ENCODE results near the gene RETREG1.
"Not testable (repeated sequence)": the region's sequence is repeated elsewhere in the genome, so short reads cannot be mapped to it uniquely, and the experiment has no call there.

Gene RETREG1

DNA sequence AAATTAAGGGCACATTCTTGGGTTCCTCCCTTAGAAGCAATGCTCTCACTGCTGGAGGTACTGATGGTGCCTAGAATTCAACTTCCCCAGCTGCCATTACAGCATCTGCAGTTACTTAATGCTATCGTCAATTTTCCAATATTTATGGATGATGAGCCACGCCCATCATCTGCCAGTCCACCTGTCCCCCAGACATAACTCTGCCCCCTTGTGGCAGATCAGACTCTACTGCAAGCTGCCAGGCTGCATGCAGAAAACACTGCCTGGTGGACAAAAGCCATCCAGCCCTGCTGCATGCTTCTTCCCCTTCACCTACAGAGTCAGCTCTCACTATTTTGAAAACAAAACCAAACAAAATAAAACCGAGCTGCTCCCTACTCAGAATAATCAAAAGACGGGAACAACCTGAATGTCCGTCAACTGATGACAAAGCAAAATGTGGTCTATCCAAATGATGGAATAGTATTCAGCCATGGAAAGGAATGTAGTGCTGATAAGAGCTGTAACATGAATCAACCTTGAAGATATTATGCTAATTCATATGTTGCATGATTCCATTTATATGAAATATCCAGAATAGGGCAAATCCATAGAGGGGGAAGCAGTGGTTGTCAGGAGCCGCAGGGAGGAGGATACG is 66.4 kb downstream of the RETREG1 start:
- DNase-seq = peak; percentile 61 to 68 (median 68)

DNA sequence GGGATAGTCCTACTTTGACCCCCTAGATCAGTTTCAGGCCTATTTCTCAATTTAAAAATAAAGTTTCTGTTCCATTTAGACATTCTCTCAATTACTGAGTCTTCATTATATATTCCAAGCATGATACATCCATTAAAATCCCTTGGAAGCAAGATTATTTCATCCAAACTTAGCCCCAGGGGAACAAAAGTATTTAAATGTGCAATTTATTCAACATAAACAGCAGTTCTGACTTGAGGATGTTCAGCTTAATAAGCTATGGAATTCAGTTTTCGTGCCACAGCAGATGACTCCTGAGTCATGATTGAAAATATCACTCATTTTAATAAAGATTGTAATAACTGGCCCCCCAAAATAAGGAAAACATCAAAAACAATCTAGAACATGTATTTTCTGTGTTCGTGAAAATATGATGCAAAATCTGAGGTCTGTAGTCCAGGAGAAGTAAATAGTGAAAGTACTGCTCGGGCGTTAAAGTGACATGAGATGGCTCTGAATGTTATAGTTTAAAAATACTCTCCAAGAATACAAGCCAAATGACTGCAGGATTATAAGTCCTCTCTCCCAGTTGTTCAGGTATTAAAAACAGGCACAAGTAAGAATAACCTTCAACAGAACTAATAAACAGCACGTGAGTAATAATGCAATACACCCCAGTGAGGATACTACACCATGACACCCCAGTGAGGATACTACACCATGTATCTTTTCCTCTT is 67.1 kb downstream of the RETREG1 start:
- no peak for DNase-seq

DNA sequence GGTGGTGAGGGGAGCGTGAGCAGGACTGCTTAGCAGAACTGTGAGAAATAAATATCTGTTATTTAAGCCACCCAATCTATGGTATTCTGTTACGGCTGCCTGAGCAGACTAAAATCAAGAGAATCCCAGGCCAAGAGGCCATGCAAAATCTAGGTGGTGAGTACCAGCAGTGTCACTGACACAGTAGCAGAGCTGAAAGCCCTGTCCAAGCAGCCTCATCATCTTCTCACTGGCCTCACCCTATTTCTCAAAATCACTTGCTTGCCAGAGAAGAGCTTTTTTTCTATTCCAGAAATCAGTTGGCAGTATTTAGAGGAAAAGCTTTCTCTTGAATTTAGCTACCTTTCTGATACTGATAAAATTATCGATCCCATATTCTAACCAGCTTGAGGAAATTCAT is 68.0 kb downstream of the RETREG1 start:
- no peak for DNase-seq

DNA sequence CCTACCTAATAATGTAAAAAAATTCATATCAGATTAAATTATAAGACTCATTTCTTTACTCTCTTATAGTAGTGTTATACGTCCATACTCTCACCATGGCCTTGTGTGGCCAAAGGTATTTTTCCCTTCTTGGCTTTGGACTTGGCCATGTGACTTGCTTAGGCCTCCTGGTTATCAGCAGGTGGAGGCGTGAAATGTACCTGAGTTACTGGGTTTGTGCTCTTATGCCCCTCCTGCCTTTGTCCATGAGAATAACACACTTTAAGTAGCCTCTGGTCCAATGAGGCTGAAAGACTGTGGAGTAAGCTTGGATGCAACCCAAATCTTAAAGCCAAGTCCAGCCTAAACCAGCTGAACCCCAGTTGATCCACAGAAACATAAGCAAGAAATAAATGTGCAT is 68.7 kb downstream of the RETREG1 start:
- no peak for DNase-seq

DNA sequence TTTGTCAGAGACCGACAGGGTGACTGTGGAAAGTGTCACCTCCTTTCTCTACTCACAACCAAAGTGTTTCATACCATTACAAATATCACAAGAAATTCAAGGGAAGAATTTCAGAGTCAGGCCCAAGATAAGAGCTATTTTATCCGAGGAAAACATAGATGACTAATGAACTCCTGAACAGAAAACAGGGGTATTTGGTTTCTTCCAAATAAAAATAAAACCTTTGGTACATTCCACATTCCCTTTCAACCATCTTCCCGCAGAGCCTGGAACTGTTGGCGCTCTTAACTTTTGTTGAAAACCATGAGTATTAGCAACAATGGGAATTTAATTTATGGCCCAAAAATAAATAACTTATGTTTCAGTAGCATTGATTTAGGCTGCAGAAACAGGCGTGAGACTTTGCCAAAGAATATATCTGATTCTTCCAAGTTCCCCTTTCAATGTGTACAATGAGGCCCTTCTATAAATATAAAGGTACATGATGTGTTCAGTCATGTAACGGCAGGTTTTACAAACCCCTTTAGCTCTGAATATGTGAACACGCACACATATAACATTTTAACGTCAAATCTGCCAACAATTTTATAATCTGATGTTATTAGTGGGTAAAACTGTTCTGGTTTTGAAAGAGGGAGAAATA is 69.5 kb downstream of the RETREG1 start:
- no peak for DNase-seq

DNA sequence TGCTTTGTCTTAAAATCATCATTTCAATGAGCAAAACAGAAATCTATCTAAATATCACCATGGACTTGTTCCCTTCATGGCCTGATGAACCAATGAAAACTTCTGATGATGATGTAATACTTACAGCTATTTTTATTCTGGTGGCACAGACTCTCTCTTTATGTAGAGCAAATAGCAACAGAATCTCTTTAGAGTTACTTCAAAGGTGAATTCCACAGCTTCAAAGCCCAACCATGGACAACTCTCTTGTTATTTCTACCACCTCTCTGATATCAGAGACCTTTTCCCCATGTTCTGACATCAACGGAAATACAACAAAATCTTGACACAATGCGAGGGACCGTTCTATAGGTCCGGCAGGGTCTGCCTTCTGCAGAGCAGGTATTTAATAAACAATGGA is 70.1 kb downstream of the RETREG1 start:
- DNase-seq = no peak

DNA sequence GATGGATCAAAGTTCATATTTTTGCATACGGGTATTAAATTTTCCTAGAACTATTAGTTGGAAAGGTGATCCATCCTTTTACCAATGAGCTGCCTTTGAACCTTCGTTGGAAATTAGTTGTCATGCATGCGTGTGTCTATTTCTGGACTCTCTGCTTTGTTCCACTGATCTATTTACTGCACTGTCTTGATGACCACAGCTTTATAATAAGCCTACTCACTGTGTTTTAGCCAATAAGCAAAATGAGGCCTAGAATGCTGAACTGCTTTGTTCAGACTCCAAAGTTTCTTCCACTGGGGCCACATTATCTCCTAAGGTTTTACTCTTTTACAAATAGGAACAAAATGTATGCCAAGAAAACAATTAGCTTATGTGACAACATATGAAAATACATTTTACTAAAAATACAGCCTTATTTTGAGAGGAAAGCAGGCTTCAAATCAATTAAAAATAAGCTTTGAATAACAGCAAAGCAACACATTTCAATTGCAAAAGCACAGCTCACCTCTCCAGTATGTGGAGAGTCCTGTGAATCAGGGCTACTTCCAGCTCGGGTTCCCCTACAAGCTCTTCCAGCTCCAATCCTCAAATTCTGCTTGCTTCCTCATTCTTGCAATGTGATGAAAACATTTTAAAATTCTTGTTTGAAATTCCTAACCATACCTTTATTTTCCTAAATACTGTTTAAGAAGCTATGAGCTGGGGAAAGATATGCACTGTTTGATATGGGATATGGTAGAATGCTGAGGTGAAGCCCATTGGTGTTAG is 72.0 kb downstream of the RETREG1 start:
- no peak for DNase-seq

DNA sequence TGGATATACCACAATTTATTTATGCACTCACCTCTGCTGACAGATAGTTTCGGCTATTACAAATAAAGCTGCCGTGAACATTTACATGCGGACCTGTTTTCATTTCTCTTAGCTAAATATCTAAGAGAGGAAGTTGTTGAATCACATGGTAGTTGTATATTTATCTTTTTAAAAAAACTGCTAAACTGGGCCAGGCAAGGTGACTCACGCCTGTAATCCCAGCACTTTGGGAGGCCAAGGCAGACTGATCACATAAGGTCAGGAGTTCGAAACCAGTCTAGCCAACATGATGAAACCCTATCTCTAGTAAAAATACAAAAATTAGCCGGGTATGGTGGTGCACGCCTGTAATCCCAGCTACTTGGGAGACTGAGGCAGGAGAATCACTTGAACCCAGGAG is 73.6 kb downstream of the RETREG1 start:
- DNase-seq = not testable (repeated sequence)

DNA sequence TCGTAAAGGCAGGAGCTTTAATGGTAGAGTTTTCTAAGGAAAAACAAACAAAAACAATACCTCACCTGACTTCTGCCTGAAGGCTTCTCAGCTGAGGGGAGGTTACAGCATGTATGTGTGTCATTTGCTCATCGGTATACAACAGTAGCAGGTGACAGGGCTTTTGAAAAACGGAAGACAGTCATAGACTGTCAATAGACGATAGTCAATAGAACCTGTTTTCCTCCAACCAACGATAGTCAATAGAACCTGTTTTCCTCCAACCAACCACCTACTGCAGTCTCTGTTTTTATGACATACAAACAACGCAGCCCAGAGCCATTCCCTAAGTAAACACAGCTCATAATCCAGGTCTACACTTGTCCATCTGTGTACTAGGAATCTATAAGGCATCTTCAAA is 74.6 kb downstream of the RETREG1 start:
- DNase-seq = no peak

DNA sequence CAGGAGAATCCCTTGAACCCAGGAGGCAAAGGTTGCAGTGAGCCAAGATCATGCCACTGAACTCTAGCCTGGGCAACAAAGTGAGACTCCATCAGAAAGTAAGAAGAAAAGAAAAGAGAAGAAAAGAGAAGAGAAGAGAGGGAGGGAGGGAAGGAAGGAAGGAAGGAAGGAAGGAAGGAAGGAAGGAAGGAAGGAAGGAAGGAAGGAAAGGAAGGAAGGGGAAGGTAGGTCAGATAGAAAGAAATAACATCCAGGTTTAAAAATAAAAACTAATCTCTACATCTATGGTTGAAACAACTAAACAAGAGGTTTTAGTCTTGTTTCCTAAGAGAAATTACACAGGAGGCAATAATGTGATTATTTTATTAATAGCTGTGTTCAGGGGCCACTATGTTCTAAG is 75.2 kb downstream of the RETREG1 start:
- not testable (repeated sequence) for DNase-seq

DNA sequence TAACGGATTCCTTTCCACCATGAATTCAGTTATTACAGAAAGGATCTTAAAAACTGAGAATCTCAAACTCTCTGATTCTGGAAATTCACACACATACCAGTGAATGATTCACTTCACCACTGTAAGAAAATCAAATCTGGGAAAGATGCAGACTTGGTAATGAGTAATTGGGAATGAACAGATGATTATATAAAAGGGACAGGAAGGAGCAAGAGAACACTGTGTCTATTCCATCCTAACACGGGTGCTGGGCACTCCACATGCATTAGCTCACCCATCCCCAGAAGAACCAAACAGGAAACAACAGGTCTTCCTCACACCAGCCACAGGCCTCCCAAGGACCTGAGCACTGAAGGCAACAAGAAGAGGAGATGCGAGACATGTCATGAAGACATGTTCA is 76.4 kb downstream of the RETREG1 start:
- DNase-seq = peak in 1 of 3 donors; percentile 23

DNA sequence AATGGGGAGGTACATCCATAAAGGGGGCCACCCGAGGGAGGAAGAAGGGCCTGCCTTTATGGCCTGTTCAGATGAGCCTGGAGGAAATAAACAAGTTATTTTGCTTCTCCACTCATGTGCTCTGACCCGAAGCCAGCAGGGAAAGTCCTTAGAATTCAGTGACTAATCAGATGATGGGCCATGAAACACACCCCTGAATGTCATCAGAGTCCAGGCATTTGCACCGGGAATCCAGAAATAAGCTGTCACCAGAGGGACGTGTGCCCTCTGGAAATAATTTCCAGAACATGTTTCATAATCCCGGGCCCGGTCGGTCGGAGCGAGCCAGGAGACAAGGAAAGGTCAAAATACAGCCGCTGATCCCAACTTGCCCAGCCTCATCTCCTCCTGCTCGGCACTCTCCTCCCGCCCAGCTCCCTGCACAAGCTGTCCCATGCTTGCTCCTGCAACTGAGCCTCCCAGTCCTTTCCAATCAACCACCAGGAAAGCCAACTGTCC is 77.6 kb downstream of the RETREG1 start:
- peak; percentile 21 to 42 (median 32) for DNase-seq

DNA sequence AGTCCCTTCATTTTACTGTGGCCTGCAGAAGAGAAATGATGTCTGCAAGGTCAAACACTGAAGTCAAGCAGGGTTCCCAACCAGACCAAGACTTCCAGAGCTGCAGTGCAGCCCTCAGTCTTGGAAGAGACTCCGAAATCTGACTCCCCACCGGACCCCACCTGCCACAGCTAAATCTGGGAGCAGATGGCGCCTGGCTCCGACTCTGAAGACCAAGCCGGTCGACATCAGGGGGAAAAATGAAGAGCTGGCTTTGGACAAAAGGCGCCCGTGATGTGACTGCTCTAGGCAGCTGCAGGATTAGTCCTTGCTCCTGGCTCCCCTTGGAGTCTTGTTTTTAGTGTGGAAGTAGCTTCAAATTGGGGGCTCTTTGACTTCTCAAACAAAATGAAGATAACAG is 78.8 kb downstream of the RETREG1 start:
- DNase-seq = no peak

DNA sequence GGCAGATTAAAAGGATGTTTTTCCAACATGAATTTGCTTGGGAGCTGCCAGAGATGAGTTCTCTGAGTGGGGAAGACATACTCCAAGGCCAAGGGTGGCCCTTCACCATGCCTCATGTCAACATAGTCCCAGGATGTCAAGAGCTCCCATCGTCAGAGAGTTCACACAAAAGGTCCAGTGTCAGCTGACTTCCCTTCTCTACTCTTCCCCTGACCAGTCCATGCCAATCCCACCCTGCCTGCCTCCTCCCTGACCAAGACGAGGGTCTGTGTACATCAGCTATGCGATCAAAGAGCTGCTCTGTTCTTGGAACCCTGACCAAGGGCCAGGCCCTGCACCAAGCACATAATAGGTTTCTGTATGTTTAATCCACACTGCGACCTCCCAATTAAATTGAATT is 80.0 kb downstream of the RETREG1 start:
- DNase-seq = no peak

DNA sequence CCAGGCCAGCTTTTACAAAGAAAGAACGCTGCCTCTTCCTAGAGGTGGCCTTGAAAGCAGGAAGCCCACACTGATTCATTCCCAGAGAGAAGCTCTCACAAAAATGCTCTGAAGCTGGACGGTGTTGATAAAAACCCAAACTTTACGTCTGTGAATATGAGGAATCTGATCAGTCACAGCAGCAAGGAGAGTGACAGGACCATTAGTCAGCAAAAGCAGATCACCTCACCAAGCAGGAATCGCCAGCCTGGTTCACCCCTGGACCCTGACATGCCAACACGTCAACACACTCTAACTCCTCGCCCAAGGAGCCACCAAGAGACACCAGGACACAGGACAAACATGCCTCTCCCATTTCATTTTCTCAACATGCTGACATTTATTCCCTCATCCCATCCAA is 80.6 kb downstream of the RETREG1 start:
- no peak for DNase-seq

DNA sequence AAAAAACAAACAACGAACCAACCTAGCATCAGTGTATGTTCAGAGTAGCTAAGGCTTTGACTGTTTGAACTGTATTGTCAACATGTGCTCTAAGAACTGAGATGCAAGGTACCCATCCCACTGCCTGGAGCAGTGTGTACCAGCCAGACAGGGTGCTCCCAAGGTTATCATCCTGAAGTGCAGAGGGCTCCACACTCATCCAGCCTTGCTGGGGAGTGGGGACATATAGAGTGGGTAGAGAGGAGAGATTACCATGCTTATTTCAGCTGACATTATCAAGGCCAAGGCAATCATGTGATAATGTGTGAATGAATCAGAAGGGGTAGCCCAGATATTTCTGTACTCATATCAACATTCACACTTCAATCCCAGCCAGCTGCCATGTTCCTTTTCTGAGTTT is 82.5 kb downstream of the RETREG1 start:
- no peak for DNase-seq

DNA sequence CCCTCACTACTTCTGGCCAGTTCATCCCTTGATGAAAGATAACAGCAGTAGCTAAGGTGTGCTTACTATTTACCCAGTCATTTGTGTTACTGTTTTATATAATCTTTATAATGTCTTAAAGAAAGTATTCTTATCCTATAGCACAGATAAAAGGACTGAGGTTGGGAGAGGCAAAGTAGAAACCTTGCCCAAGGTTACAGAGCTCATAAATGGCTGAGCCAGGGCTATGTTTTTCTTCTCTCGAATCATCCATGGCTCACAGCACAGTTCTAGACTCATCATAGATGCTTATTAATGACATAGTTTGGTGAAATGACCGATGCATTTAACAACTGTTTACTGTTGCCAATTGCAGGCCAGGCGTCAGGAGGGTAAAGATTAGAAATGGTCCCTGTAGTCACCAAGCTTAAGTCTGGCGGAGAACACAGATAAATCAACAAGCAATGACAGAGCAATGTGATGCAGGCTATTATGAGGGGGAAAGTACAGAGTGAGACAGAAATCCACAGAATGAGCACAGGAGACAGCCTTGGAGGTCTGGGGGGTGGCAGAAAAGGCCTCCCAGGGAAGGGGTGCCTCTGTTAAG is 85.6 kb downstream of the RETREG1 start:
- DNase-seq = no peak

DNA sequence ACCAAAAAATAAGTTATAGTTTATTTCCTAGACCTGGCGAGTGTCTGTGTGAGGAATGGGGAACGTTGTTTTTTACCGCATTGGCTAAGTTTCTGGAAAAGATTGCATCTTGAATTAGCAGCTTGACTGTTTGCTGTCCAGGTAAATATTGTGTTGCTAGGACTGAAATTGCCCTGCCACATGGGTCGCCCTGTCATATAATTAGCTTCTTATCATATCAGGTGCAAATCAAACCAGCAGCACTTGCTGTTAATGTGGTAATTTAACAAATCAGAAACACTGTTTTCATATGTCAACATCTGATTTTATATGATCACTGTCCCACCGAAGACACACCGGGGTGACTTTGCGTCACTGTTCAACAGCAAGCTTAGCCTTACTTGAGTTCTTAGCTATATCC is 87.5 kb downstream of the RETREG1 start:
- DNase-seq = no peak

DNA sequence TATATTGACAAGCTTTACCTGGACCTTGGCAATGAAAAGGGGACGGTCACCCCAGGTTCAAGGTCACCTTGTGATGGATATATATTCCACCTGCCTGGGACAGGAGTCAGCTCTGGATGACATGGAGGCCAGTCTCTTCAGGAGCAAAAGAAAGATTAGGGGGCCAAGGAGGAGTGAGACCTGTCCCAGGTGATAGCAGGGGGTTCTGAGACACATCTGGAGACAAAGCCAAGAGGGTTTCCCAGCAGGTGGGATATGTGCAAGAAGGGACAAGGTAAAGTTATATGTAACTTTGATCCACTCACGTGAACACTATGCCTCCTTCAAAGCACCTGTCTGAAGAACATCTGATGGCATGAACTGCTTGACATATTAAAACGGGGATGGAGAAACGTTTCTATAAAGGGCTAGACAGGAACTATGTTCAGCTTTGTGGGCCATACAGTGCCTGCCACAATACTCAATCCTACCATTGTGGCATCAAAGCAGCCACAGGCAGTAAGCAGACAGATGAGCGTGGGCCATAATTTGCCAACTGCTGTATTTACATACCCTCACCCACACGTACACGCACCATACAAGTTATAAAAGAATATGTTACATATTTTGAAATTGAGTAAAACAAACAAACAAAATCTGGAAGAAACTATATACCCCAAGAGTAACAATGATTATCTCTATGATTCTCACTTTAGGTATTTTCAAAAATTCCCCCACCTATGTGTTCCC is 88.3 kb downstream of the RETREG1 start:
- DNase-seq = no peak

DNA sequence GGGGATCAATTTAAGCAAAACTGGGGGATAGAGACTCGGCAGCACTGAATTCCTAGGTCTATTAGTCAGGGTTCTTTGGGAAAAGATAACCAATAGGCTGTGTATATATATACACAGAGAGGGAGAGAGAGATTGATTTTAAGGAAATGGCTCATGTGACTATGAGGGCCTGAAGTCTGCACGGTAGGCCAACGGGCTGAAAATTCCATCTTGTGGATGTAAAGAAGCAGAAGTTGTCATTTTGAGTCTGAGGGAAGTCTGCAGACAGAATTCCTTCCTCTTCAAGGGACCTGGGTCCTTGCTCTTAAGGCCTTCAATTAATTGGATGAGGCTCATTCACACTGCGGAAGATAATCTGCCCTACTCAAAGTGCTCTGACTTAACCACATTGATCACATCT is 91.1 kb downstream of the RETREG1 start:
- peak; percentile 27 to 48 (median 34) for DNase-seq

DNA sequence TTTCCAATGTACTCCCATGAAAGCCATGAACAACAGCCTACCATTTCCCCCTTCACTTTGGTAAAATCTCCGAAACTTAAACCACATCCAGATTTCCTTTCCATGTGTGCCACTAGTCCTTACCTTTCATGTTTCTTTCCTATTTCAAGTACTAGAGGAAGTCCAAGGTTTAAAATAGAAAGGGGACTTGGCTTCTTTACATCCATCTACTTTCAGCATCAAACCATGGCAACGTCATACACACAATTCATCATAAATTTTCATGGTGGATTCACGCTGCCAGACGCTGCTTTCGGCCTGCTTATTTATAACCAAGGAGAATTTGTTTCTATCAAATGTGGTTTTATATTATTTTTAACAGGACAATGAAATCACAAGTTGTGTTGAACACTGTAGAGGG is 92.5 kb downstream of the RETREG1 start:
- DNase-seq = no peak

All from suppressor macrophage treated with lipopolysaccharide for 1 hour (primary cell).